HepG2 (cell line): ENCODE data around the gene TBC1D20. TPM values are rescaled to one million over a fixed set of nuclear protein-coding genes. Genes with fewer than 3 reads are reported as not detected.
A peak's percentile ranks its signal among the peaks of the same experiment; 100 is the strongest.

Source experiments
- ARNT2 ChIP-seq: sonication (generic); formaldehyde crosslinking; IDR thresholded peaks from 2 replicates; pipeline ENCODE4 v1.8.0; 2022; ENCODE audit warnings: mild to moderate bottlenecking, low read depth, missing genetic modification reagents, moderate library complexity
- BRF2 ChIP-seq: sonication (generic); formaldehyde crosslinking; IDR thresholded peaks from 2 replicates; pipeline ENCODE4 v1.8.1; 2022; ENCODE audit warnings: mild to moderate bottlenecking, missing genetic modification reagents
- CAMTA2 ChIP-seq: sonication (generic); formaldehyde crosslinking; IDR thresholded peaks from 2 replicates; pipeline ENCODE4 v1.4.0; 2020; ENCODE audit warnings: mild to moderate bottlenecking, missing genetic modification reagents, borderline replicate concordance
- ELF1 ChIP-seq: sonication (generic); formaldehyde crosslinking; IDR thresholded peaks from 2 replicates; pipeline ENCODE4 v1.4.0; 2020; ENCODE audit warnings: missing genetic modification reagents
- FOXM1 ChIP-seq: sonication (generic); formaldehyde crosslinking; IDR thresholded peaks from 2 replicates; pipeline ENCODE4 v1.5.0; 2020; ENCODE audit warnings: missing genetic modification reagents
- GATA4 ChIP-seq: sonication (generic); IDR thresholded peaks from 2 replicates; pipeline ENCODE4 v1.6.1; 2016; ENCODE audit warnings: antibody characterized with exemption, low read depth, borderline replicate concordance
- HOXA7 ChIP-seq: sonication (generic); formaldehyde crosslinking; IDR thresholded peaks from 2 replicates; pipeline ENCODE4 v1.8.1; 2022; ENCODE audit warnings: mild to moderate bottlenecking, missing genetic modification reagents, moderate library complexity
- KLF16 ChIP-seq, 2 experiments: sonication (generic) in 1 of 2; formaldehyde crosslinking in 1 of 2; IDR thresholded peaks; 2 replicates each; pipeline versions ENCODE4 v1.6.1 to v1.8.0; 2016 to 2023; ENCODE audit warnings: missing genetic modification reagents in 2 of 2, missing compliant biosample characterization in 1 of 2
- MAZ ChIP-seq, 2 experiments: sonication (generic) in 1 of 2; formaldehyde crosslinking in 1 of 2; IDR thresholded peaks; 2 replicates each; pipeline versions ENCODE4 v1.5.0 to v1.6.1; 2012 to 2020; ENCODE audit warnings: low read depth in 2 of 2, mild to moderate bottlenecking in 2 of 2, borderline replicate concordance in 1 of 2, improper control_type of control experiment in 1 of 2, low read length in 1 of 2, missing genetic modification reagents in 1 of 2, moderate library complexity in 1 of 2
- MTF1 ChIP-seq: sonication (generic); formaldehyde crosslinking; IDR thresholded peaks from 2 replicates; pipeline ENCODE4 v1.5.0; 2020; ENCODE audit warnings: missing genetic modification reagents
- MYPOP ChIP-seq: sonication (generic); formaldehyde crosslinking; IDR thresholded peaks from 2 replicates; pipeline ENCODE4 v1.8.1; 2023; ENCODE audit warnings: mild to moderate bottlenecking, moderate library complexity, missing genetic modification reagents
- NFE2 ChIP-seq: sonication (generic); formaldehyde crosslinking; IDR thresholded peaks from 2 replicates; pipeline ENCODE4 v1.4.0; 2020; ENCODE audit warnings: missing genetic modification reagents
- PCBP2 ChIP-seq: fragments of 200-400 bp; formaldehyde crosslinking; optimal IDR thresholded peaks from 2 replicates; pipeline ENCODE3; 2018; ENCODE audit warnings: low read length, low read depth; ENCODE audit not compliant: poor library complexity, severe bottlenecking
- PRPF4 ChIP-seq: fragments of 200-400 bp; formaldehyde crosslinking; IDR thresholded peaks from 2 replicates; pipeline ENCODE4 v1.6.1; 2016; ENCODE audit warnings: low read length, low read depth; ENCODE audit not compliant: poor library complexity, severe bottlenecking
- RELA ChIP-seq: sonication (generic); formaldehyde crosslinking; IDR thresholded peaks from 2 replicates; pipeline ENCODE4 v1.4.0; 2020; ENCODE audit warnings: missing genetic modification reagents
- SMC3 ChIP-seq: IDR thresholded peaks from 2 replicates; pipeline ENCODE4 v1.6.1; 2011; ENCODE audit warnings: low read length, improper control_type of control experiment
- SRSF4 ChIP-seq: fragments of 200-400 bp; formaldehyde crosslinking; IDR thresholded peaks from one replicate; pipeline ENCODE4 v1.6.1; 2018; ENCODE audit warnings: mild to moderate bottlenecking, low read depth, low read length, moderate library complexity; ENCODE audit not compliant: poor library complexity, severe bottlenecking
- TBX3 ChIP-seq: fragments of 450-650 bp; IDR thresholded peaks from 2 replicates; pipeline ENCODE4 v1.6.1; 2017; ENCODE audit warnings: antibody characterized with exemption, mild to moderate bottlenecking, inconsistent platforms, borderline replicate concordance
- TP53 ChIP-seq: sonication (generic); formaldehyde crosslinking; conservative IDR thresholded peaks from 2 replicates; pipeline ENCODE4 v1.4.0; 2020; ENCODE audit warnings: missing genetic modification reagents
- ZBTB21 ChIP-seq: sonication (generic); formaldehyde crosslinking; IDR thresholded peaks from 2 replicates; pipeline ENCODE4 v1.4.0; 2020; ENCODE audit warnings: missing genetic modification reagents
- ZBTB44 ChIP-seq: sonication (generic); formaldehyde crosslinking; IDR thresholded peaks from 2 replicates; pipeline ENCODE4 v1.4.0; 2020; ENCODE audit warnings: missing genetic modification reagents
- ZNF30 ChIP-seq: sonication (generic); formaldehyde crosslinking; IDR thresholded peaks from 2 replicates; pipeline ENCODE4 v1.5.0; 2020; ENCODE audit warnings: mild to moderate bottlenecking, missing genetic modification reagents
- ZNF350 ChIP-seq: sonication (generic); formaldehyde crosslinking; IDR thresholded peaks from 2 replicates; pipeline ENCODE4 v1.4.0; 2020; ENCODE audit warnings: mild to moderate bottlenecking, low read depth, missing genetic modification reagents, borderline replicate concordance
- ZNF510 ChIP-seq: sonication (generic); formaldehyde crosslinking; IDR thresholded peaks from 2 replicates; pipeline ENCODE4 v1.4.0; 2020; ENCODE audit warnings: low read depth, mild to moderate bottlenecking, missing genetic modification reagents
- ZNF549 ChIP-seq: sonication (generic); formaldehyde crosslinking; IDR thresholded peaks from 2 replicates; pipeline ENCODE4 v1.5.0; 2020; ENCODE audit warnings: missing genetic modification reagents
- ZNF589 ChIP-seq: sonication (generic); formaldehyde crosslinking; conservative IDR thresholded peaks from 2 replicates; pipeline ENCODE4 v1.8.0; 2022; ENCODE audit warnings: mild to moderate bottlenecking, moderate library complexity, missing genetic modification reagents
- ZNF672 ChIP-seq: sonication (generic); formaldehyde crosslinking; IDR thresholded peaks from 2 replicates; pipeline ENCODE4 v1.8.1; 2022; ENCODE audit warnings: missing genetic modification reagents
- ZNF746 ChIP-seq: sonication (generic); formaldehyde crosslinking; IDR thresholded peaks from 2 replicates; pipeline ENCODE4 v1.8.0; 2022; ENCODE audit warnings: mild to moderate bottlenecking, missing genetic modification reagents
- ZZZ3 ChIP-seq: sonication (generic); formaldehyde crosslinking; IDR thresholded peaks from 2 replicates; pipeline ENCODE4 v1.4.0; 2020; ENCODE audit warnings: missing genetic modification reagents, mild to moderate bottlenecking, borderline replicate concordance
- polyA plus RNA-seq, 8 experiments: library from polyadenylated mRNA; depleted of rRNA in 3 of 8; stranded (reverse) in 7 of 8; unstranded in 1 of 8; fragments of >200 nt; fragmentation: Illumina TruSeq in 4 of 8; extraction: Trizol in 4 of 8; gene quantifications; 2 replicates each; pipeline versions ENCODE4 v1.2.1 to v1.2.3, GENCODE V29; 2011 to 2016; ENCODE audit warnings: low read depth in 4 of 8, missing spikeins in 1 of 8, mixed read lengths in 1 of 8; ENCODE audit not compliant: insufficient read depth in 1 of 8
- total RNA-seq, 5 experiments: library from RNA; depleted of rRNA; stranded (reverse); fragments of >200 nt; fragmentation: Illumina TruSeq; extraction: Trizol; gene quantifications; 2 replicates each; pipeline ENCODE4 v1.2.3, GENCODE V29; 2016; ENCODE audit warnings: low read depth in 1 of 5

Gene TBC1D20
- total and polyA plus RNA-seq, 2 of the 13 experiments (the other 11 are each of a cell fraction or from before 2014, with no cell fraction given) = 36.6 to 47.1 TPM

- TF ChIP-seq BRF2 (CRISPR knock-in tag) (no peak), CAMTA2 (0 out of 2 replicates have a peak, but pooled peaks have one; percentile 37), ZNF350 (no peak), HOXA7 (CRISPR knock-in tag) (no peak), ZBTB44 (CRISPR knock-in tag) (no peak), SRSF4 (no peak), ZNF672 (CRISPR knock-in tag) (no peak), MAZ (IDR thresholded peaks at IDR 0.05; ENCODE audit: borderline replicate concordance, low read depth, low read length) (no peak), MAZ (CRISPR knock-in tag; IDR thresholded peaks at IDR 0.05; ENCODE audit: low read depth) (no peak), ZNF746 (CRISPR knock-in tag) (no peak), GATA4 (no peak), ARNT2 (CRISPR knock-in tag) (no peak), KLF16 (CRISPR knock-in tag; IDR thresholded peaks at IDR 0.05) (no peak), FOXM1 (CRISPR knock-in tag) (no peak), ZNF30 (CRISPR knock-in tag) (no peak), RELA (CRISPR knock-in tag) (no peak), ZNF549 (CRISPR knock-in tag) (no peak), ZBTB21 (CRISPR knock-in tag) (no peak), TP53 (CRISPR knock-in tag) (0 out of 2 replicates have a peak, but pooled peaks have one; percentile 2), ZNF589 (no peak), PRPF4 (peak; percentile 89), PCBP2 (no peak), ZZZ3 (no peak), ZNF510 (CRISPR knock-in tag) (0 out of 2 replicates have a peak, but pooled peaks have one; percentile 34), TBX3 (no peak), ELF1 (CRISPR knock-in tag) (no peak), MTF1 (CRISPR knock-in tag) (no peak), NFE2 (CRISPR knock-in tag) (no peak), SMC3 (no peak), MYPOP (CRISPR knock-in tag) (no peak)
These were observed 66.1 kb downstream of the TBC1D20 start (continued) for GRCh38 chr20:396252-396618.
